ENCODE results near the gene PFDN4.

Gene PFDN4, protein sequence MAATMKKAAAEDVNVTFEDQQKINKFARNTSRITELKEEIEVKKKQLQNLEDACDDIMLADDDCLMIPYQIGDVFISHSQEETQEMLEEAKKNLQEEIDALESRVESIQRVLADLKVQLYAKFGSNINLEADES
- 5.0 to 14.0 (median 8.7) reads per million in 17 experiments for total RNA-seq

DNA sequence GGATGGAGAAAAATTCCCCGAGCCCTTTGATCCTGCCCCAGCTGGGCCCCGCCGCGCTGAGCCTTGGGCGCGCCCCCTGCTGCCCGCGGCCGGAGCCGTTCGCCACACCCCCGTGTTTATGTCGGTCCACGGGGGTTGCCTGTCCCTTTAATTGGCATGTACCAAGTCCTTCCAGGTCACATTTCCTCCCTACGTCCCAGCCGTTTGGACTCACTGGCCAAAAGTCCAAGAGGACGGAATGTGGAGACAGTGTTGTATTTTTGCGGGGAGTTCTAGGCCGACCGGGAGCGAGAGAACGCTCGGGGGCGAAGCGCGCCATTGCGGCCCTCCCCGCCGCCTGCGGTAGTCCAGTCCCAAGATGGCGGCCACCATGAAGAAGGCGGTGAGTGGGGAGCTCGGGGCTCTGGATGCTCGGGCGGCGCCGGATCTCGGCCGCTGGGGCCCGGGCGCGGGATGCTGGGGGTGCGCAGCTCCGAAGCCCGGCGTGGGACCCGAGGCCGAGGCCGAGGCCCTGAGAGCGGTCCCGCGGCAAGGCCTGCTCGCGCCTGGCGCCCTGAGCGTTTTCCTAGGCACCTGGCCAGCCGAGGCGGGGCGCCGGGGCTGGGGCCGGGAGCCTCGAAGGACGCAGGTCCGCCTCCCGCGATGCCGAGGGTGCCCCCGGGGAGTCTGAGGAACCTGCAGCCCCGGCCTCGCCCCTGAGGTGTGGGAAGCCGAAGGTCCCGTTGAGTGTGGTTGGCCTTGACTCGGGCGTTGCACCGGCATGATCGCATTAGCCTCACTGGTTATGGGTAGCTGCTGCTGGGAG is at the start of gene PFDN4:
Gene PFDN4, plus strand, starts transcription at position 345 of the 805 bp plus-strand sequence. Its CDS starts 14 bp downstream, at position 359.
- DNase-seq: peak; percentile 85 to 94 (median 90)

DNA sequence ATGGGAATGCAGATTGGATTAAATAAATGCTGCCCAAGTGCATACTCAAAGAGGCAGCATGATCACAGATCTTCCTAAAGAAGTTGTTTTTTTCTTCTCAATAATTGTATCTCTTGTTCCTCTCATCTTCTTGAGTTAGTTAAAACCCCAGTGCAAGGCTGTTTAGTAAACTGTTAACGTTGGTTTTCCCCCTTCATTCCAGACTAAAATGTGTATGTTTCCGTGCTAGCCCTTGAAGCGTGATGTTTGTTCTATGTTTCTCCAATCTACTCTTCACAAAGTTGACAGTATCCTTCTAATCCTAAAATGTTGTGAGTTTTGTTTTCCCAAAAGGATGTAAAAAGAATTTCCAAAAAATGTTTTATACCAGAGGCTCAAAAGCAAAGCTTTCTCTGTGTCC is 49.7 kb upstream of the PFDN4 start:
- DNase-seq: no peak

DNA sequence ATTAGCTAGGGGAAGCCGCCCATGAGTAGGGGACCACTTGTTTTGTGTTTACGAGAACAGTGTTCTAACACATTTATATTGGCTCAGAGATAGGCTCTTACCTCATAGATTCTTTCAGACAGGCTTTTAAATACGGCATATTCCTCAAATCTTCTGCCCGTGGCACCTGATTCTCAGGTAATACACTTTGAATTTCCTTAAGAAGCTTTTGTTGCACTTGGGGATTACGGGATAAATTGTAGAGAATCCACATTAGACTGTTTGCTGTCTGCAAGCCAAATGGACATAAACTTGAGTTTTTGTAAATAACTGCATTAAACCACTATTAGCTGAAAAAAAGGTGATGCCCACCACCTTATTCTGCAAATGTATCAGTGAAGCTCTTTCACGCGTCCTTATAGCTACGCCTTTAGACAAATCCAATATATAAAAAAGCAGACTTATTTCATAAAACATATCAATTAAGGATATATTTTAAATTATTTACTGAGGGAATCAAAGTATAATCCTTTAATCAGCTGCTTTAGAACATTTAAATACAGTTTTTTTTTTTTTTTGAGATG is 49.0 kb upstream of the PFDN4 start:
- no peak for DNase-seq

DNA sequence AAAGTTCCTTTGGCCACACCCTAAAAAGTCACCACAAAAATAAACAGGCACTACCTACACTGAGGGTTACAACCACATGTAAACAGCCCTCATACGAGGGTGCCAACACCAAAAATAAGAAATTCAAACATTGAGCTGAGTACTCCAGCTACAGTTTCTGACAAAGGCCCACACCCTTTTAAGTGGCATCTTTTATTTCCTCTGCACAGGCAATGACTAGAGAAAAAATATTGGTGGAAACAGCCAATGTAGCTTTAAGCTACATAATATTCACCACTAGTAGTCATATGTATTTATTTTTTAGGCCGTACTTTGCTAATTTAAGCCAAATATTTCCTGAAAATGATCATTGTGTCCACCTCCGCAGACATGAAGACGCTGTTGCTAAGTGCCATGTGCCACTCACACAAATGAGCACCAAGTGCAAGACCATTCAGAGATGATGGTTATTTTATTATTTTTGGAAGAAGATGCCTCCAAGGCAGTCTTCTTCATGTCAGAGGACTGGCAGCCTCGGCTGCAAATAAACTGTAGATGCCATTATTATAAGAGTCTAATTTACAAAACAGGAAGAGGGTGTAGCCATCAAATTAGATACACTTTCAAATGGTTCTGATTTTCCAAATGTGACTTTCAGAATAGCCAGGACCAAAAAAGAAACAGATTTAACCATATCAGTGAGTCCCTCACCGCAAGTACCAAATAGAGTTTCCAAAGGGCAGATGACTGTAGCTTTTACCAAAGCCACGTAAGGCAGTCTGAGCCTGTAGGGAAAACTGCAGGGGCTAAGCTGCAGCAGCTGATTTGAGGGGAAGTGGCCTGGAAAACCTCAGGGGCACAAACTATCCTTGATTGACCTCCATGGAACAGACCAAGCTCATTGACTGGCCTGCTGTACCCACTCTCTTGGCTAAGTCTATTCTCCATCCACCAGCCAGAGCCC is 47.6 kb upstream of the PFDN4 start:
- no peak for DNase-seq

DNA sequence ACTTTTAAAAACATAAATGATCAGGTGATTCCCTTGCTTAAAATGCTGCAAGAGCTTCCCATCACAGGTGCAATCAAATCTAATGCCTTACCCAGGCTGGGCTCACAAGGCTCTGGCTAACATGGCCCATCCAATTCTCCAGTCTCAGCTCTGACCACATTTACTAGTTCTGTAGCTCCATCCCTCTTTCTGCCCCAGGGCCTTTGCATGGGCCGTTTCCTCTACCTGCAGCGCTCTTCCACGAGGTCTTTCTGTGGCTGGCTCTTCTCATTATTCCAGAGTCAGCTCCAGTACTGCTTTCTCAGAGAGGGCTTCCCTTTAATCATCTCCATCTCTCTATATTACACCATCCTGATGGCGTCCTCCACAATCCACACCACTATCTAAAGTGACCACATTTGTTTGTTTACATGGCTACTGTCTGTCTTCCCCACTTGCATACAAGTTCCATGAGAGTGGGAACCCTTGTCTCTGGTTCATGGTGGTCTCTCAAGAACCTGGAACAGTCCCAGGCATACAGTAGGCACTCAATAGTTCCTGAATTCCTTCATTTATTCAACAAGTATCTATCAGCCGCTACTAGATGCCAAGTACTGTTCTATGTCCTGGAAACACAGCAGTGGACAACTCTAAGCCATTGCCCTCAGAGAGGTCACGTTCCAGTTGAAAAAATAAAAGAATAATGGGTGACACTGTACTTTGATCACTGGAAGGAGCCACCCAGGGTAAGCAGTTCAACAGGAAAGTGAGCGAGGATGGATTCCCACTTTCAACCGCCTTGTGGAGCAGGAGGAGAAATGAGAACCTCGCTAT is 46.7 kb upstream of the PFDN4 start:
- no peak for DNase-seq

DNA sequence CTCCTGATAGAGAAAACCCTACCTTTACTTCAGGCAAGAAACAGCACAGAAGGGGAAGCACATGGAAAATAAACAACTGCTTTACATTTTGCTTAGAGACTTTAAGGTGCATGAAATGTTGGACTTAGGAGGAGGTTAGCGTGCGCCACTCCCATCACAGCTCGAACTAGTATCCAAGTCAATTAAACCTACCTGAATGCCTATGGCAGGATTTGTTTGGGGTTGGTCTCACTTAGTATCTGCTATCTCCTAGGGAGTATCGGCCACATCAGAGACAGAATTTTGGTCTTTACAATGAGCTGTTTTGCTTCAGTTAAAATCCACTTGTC is 46.1 kb upstream of the PFDN4 start:
- no peak for DNase-seq

DNA sequence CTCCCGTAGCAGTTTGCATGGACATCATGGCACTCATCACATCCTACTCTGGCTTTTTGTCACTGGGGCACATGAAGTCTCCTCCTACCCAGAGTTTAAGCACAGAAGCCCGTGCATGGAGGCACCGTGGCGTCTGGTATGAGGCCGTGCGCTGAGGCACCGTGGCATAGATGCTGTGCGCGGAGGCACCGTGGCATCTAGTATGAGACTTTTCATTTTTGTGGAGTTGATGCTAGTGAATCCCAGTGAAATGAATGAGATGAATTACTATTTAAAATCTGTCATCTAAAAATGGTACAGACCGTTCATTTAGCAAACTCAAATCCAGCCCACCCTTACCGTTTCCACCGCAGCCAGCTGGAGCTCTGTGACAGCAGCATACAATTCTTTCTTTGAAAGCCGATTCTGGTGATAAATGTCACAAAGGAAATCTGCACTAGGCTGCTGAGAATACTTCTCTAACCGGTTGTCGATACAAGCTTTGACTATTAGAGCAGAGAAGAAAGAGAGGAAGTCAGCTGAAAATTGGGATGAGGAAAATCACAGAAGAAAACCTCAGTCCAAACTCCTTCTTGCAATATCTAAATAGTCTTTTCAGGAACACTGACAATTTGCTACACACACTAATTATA is 45.4 kb upstream of the PFDN4 start:
- no peak for DNase-seq

DNA sequence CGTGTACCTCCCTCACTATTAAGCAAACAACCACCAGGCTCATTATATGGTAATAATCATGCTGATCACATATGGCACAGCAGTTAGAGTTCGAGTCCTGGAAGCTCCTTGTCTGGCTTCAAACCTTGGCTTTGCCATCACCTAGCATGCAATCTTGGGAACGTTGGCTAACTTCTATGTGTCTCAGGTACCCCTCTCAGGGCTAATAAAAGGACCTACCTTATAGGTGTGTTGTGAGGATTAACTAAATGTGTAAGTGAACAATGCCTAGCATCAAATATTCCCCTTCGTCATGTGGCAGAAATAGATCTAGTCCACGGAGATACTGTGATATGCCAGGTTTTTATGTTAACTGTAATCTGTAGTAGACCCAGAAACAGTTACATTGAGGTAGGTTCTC is 44.5 kb upstream of the PFDN4 start:
- DNase-seq: no peak

DNA sequence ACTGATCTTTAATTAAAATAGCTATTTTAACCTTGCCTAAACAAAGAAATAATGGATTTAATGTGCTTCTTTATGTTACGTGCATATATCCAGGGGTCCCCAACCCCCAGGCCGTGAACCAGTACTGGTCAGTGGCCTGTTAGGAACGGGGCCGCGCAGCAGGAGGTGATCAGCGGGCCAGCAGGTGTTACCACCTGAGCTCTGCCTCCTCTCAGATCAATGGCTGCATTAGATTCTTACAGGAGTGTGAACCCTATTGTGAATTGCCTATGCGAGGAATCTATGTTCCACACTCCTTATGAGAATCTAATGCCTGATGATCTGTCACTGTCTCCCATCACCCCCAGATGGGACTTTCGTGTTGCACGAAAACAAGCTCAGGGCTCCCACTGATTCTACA is 42.9 kb upstream of the PFDN4 start:
- DNase-seq: no peak

DNA sequence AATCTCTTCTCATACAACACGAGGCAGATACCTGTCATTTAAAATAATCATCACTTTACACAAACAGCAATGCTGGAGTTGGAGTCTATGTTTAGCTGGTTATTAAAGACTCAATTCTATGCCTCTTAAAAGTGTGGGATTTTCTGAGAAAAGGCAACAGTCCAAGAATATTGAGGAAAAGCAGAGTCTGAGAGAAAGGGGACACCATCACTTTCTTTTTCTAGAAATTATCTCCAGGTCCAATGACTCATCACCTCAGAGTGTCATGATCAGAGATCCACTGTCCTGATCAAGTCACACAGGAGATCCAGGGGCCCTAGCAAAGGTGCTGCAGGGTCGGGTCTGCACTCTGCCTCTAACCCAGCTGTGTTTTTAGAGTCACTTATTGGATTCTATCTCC is 42.1 kb upstream of the PFDN4 start:
- no peak for DNase-seq

DNA sequence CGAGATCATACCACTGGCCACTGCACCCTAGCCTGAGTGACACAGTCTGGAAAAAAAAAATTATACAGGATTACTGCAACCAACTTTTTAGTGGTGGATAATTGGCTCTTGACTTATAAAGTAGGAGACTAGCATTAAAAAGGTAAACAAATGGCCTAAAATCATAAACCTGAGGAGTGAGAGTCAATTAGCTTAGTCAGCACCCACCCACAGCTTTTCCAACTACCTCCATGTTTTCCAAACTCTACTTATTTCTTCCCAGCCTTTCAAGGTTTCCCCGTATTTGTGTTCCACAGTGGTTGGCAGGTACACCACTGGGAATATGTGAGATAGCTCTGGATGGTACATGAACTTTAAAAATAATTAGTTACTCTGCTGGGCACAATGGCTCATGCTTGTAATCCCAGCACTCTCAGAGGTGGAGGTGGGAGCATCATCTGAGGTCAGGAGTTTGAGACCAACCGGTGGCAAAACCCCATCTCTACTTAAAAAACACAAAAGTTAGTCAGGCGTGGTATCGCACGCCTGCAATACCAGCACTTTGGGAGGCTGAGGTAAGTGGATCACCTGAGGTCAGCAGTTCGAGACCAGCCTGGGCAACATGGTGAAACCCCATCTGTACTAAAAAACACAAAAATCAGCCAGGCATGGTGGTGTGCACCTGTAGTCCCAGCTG is 40.8 kb upstream of the PFDN4 start:
- DNase-seq: no peak

DNA sequence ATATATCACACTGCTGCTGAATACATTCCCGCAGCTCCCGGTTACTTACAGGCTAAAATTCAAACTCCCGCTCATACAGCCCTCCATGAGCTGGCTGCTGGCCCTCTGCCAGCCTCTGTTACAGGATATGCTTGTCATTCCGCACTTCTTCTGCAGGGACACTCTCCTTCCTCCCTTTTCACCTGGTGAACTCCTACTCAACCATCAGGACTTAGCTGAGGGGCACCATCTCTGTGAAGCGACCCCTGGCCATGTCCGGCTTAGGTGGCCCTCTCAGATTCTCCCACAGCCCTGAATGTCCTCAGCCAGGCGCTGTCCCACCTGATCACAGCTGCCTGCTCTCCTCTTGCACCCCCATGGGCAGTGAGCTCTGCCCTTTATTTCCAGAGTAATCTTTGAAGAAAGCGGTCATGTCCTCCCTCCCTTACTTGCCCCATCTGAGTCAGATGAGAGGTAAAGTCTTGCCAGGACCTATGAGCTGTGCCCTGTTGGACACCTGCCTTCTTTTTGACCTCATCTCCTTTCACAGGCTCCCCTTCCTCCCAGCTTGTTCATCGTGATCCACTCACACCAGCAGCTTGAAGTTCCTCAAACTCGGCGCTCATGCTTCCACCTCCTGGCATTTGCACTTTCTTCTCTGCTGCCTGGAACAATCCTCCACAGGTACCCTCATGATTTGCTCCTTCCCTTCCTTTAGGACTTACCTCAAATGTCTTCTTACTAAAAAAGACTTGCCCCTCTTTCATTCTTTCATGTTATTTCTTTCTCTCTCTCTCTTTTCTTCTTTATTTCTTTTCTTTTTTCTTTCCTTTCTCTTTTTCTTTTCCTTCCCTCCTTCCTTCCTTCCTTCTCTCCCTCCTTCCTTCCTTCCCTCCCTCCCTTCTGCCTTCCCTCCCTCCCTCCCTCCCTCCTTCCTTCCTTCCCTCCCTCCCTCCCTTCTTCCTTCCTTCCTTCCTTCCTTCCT is 39.7 kb upstream of the PFDN4 start:
- peak in 2 of 4 experiments; percentile 14 to 18 for DNase-seq

DNA sequence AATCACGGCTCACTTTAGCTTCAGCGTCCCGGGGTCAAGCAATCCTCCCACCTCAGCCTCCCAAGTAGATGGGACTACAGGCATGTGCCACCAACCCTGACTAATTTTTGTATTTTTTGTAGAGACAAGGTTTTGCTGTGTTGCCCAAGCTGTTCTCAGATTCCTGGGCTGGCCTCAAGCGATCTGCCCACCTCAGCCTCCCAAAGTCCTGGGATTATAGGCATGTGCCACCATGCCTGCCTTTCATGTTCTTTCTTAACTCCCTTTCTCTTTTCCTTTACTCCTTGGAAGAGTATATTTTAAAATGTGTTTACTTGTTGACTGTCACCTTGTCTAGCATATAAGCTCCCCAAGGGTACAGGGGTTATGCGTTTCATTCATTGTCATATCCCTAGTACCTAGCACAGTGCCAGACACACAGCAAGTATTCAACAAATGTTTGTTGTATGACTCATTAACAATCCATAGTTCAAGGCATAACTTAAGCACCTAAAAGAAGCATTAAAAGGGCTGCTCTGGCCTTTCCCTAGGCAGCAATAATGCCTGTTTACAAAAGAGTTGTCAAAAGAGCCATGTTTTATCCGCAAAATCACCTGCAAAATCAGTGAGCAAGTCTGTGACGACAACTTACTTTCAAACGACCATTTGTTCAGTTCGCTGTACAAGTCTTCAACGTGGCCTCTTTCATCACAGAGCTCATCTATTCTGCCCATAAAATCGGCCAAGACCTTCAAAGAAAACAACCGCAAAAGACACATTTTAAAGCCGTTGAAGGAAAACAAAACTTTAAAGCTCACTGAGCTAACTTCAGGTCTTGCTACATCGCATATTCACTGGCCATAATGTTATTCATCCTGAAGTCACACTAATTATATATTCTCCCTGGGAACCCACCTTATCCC is 38.7 kb upstream of the PFDN4 start:
- DNase-seq: no peak

DNA sequence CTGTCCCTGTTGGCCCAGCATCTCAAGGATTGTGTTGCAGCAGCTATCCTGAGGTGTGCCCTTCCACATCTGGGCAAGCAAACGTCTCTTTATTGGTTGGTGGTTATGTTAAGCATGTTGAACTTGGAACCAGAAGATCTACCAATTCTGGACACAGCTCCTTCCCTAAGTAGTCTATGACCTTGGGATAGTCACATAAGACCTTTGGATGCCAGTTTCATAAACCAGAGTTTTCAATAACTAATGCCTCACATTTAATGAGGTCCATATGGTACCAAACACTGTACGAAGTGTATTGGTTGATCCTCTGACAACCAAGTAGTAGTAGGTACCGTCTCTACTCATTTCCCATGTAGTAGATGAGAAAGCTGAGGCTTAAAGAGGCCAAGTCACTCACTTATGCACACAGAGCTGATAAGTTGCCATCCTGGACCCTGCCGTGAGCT is 37.8 kb upstream of the PFDN4 start:
- no peak for DNase-seq

DNA sequence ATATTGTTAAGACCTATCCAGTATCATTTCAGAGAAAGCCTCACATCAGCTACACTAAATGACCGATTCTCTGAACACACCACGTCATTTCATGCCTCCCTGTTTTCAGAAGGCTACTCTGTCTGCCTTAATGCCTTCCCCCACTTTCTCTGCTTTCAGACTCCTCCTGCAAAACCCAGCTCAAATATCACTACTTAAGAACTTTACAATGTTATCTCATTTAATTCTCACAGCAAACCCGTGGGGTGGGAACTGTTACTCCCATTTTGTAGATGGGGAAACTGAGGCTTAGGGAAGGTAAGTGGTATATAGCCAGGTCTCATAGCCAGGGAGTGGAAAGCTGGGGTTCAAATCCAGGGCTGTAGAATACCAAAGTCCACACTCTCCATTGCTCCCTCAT is 36.9 kb upstream of the PFDN4 start:
- no peak for DNase-seq

DNA sequence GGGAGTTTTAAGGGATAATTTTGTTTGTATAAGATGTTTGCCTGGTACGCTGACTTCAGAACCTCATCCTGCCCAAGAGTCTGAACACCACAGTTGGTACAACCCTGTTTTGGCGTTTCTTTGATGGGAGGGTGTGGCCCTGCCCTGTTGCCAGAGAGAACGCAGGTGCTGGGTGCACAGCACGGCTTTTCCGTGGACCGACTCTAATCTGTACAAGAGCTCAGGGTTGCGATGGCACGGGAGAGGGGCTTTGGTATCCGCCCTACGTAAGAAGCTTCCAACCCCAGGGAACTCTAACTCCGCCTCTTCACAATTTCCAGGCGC is 35.4 kb upstream of the PFDN4 start:
- no peak for DNase-seq

DNA sequence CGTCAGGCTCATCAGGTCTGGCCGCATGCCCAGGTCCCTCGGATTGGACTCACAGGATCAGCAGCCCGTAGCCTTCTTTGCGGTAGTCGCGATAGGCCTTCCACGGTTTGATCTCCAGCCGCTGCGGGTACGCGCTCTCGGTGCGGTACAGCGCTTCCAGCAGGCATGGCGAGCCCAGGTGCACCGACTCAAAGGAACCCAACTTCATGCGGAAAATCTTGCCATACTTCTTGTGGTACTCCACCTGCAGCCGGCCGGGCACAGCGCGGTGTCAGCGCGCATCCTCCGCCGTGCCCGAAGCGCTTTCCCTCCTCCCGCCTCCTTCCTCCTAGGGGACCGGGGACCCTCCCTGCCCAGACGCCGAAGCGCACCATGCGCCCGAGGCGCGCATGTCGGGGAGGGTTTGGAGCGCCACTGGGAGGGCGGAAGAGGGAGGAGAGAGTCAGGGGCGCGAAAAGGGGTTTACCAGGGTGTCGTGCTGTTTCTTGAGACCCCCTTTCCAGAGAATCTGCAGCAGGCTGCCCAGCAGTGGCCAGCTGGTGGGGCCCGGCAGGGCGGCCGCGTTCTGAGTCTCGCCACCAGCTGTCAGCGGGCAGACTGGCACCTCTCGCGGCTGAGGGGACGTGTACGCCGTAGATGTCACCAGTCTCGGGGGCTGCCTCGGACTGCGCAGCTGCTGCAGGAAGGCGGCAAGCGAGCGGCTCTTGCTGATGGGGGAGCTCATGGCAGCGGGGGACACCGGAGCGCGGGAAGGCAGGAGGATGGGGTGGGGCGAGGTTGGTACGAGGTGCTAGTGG is 34.8 kb upstream of the PFDN4 start:
- DNase-seq: peak in 1 of 4 experiments; percentile 7

All from suppressor macrophage (primary cell).